GM18498 (cell line): ENCODE measurements around the gene MCM6.
A peak's percentile ranks its signal among the peaks of the same experiment; 100 is the strongest.
"Not testable (repeated sequence)": the region's sequence is repeated elsewhere in the genome, so short reads cannot be mapped to it uniquely, and the experiment has no call there.

Source experiments
- ATAC-seq: cut with Tn5 transposase; IDR thresholded peaks from one replicate; pipeline ENCODE4 v1.9.1; 2021; ENCODE audit warnings: mild to moderate bottlenecking, moderate library complexity; ENCODE audit not compliant: unreplicated experiment

MCM6 gene

GRCh38 chr2:135825131-135825530, 51.1 kb downstream of the MCM6 start:
- ATAC-seq = no peak

GRCh38 chr2:135822855-135823254, 53.4 kb downstream of the MCM6 start:
- no peak for ATAC-seq

- ATAC-seq = no peak
These were observed 55.1 kb downstream of the MCM6 start for GRCh38 chr2:135821190-135821589.

GRCh38 chr2:135820003-135820618, 56.1 kb downstream of the MCM6 start:
- peak; percentile 90 for ATAC-seq

GRCh38 chr2:135818937-135819610, 57.2 kb downstream of the MCM6 start:
- no peak for ATAC-seq

GRCh38 chr2:135817951-135818350, 58.3 kb downstream of the MCM6 start:
- ATAC-seq = no peak

- ATAC-seq = no peak
These were observed 58.8 kb downstream of the MCM6 start for GRCh38 chr2:135817466-135817865.

- no peak for ATAC-seq
These were observed 61.0 kb downstream of the MCM6 start for GRCh38 chr2:135815269-135815668.

- ATAC-seq = no peak
These were observed 63.2 kb downstream of the MCM6 start for GRCh38 chr2:135812907-135813511.

GRCh38 chr2:135807874-135808273, 68.4 kb downstream of the MCM6 start:
- not testable (repeated sequence) for ATAC-seq

- ATAC-seq = no peak
These were observed 73.0 kb downstream of the MCM6 start for GRCh38 chr2:135803278-135803677.

- no peak for ATAC-seq
These were observed 73.9 kb downstream of the MCM6 start for GRCh38 chr2:135802350-135802749.

GRCh38 chr2:135800513-135801460, 75.5 kb downstream of the MCM6 start:
- ATAC-seq = no peak

- ATAC-seq = no peak
These were observed 76.5 kb downstream of the MCM6 start for GRCh38 chr2:135799738-135800137.

GRCh38 chr2:135798762-135799161, 77.5 kb downstream of the MCM6 start:
- ATAC-seq = no peak

- ATAC-seq = no peak
These were observed 78.0 kb downstream of the MCM6 start for GRCh38 chr2:135798275-135798705.

GRCh38 chr2:135797497-135798274, 78.6 kb downstream of the MCM6 start:
- peak; percentile 70 for ATAC-seq

- ATAC-seq = no peak
These were observed 79.6 kb downstream of the MCM6 start for GRCh38 chr2:135796606-135797005.

GRCh38 chr2:135795641-135796040, 80.6 kb downstream of the MCM6 start:
- ATAC-seq = not testable (repeated sequence)

GRCh38 chr2:135792401-135793150, 83.7 kb downstream of the MCM6 start:
- ATAC-seq = peak; percentile 57
